RWPE1 (cell line): ENCODE measurements around the gene HDAC9.

Experiments used
- CTCF ChIA-PET: fragments of 350-600 bp; sonication (Branson Sonifier 250); formaldehyde crosslinking; extraction: SDS; loops from one replicate; lab custom pipeline; 2021; lab: Yijun Ruan, JAX
- POLR2A ChIA-PET: fragments of 400-600 bp; formaldehyde crosslinking; extraction: SDS; loops from one replicate; lab custom pipeline; 2020; ENCODE audit warnings: antibody characterized with exemption; ENCODE audit not compliant: low non-redundant PET; lab: Yijun Ruan, JAX
- DNase-seq: peaks from one replicate; pipeline ENCODE4 v3.0.0; 2012; ENCODE audit warnings: low spot score
- H3K27ac ChIP-seq: fragments of 450-650 bp; 2 replicates; pipeline ENCODE4 v1.5.1; 2017
- CTCF ChIP-seq: fragments of 450-650 bp; conservative IDR thresholded peaks from 2 replicates; pipeline ENCODE4 v1.5.1; 2017; ENCODE audit warnings: low read depth, mild to moderate bottlenecking

HDAC9 gene

GRCh38 chr7:18536486-18536885 is 40.9 kb downstream of the HDAC9 start:
- POLR2A ChIA-PET: no interaction called here
- H3K27ac ChIP-seq: no peak overlapping the region

GRCh38 chr7:18538554-18539250 is 43.2 kb downstream of the HDAC9 start:
- TF ChIP-seq CTCF: no peak
- CTCF ChIA-PET: no interaction called here
- DNase-seq: no peak
- H3K27ac ChIP-seq: no peak overlapping the region
- POLR2A ChIA-PET: no interaction called here

More at GRCh38 chr7:18536486-18536885, 40.9 kb downstream of the HDAC9 start:
- TF ChIP-seq CTCF: no peak
- CTCF ChIA-PET: interaction anchor here (0.8 kb wide), 1 partner anchor 57 kb away, joined by 3 read pairs; no protein-coding TSS in a partner anchor
- DNase-seq: no peak

- H3K27ac ChIP-seq: no peak overlapping the region
- DNase-seq: no peak
- ChIA-PET POLR2A (no interaction called here), CTCF (interaction anchor here (0.6 kb wide), 1 partner anchor 599 kb away, joined by 3 read pairs; no protein-coding TSS in a partner anchor)
- no peak for TF ChIP-seq CTCF
These were observed 44.8 kb downstream of the HDAC9 start for GRCh38 chr7:18540396-18540795.

GRCh38 chr7:18541181-18541870 is 45.8 kb downstream of the HDAC9 start:
- POLR2A ChIA-PET: no interaction called here
- TF ChIP-seq CTCF: no peak
- DNase-seq: no peak
- no peak overlapping the region for H3K27ac ChIP-seq
- CTCF ChIA-PET: no interaction called here

GRCh38 chr7:18541871-18542212 is 46.3 kb downstream of the HDAC9 start:
- no peak for DNase-seq
- TF ChIP-seq CTCF: no peak

GRCh38 chr7:18546576-18546975 is 51.0 kb downstream of the HDAC9 start:
- no peak for DNase-seq
- no peak for TF ChIP-seq CTCF
- ChIA-PET POLR2A (no interaction called here), CTCF (interaction anchor here (0.6 to 0.7 kb wide), 2 partner anchors 25 to 305 kb away, joined by 3 read pairs; no protein-coding TSS in a partner anchor)
- no peak overlapping the region for H3K27ac ChIP-seq

More at GRCh38 chr7:18541871-18542212, 46.3 kb downstream of the HDAC9 start:
- CTCF ChIA-PET: no interaction called here
- no peak overlapping the region for H3K27ac ChIP-seq
- POLR2A ChIA-PET: no interaction called here
